GM04503 (cell line): ENCODE measurements around the gene PTPRJ.
"Not testable (repeated sequence)": the region's sequence is repeated elsewhere in the genome, so short reads cannot be mapped to it uniquely, and the experiment has no call there.

ENCODE experiments used
- DNase-seq: peaks from one replicate; pipeline ENCODE4 v3.0.0-alpha.2; 2012; ENCODE audit warnings: low read depth

PTPRJ gene

GRCh38 chr11:48114740-48115139, 134.4 kb downstream of the PTPRJ start:
- no peak for DNase-seq

- no peak for DNase-seq
Measured at GRCh38 chr11:48116437-48117228, 136.3 kb downstream of the PTPRJ start.

GRCh38 chr11:48122246-48122645, 141.9 kb downstream of the PTPRJ start:
- no peak for DNase-seq

- no peak for DNase-seq
Measured at GRCh38 chr11:48122656-48123055, 142.3 kb downstream of the PTPRJ start.

- DNase-seq: no peak
Measured at GRCh38 chr11:48123254-48123875, 143.0 kb downstream of the PTPRJ start.

GRCh38 chr11:48123934-48124755, 143.8 kb downstream of the PTPRJ start:
- no peak for DNase-seq

GRCh38 chr11:48124880-48125279, 144.5 kb downstream of the PTPRJ start:
- DNase-seq: no peak

GRCh38 chr11:48125866-48126265, 145.5 kb downstream of the PTPRJ start:
- DNase-seq: no peak

GRCh38 chr11:48127521-48128183, 147.3 kb downstream of the PTPRJ start:
- DNase-seq: no peak

GRCh38 chr11:48129697-48130395, 149.5 kb downstream of the PTPRJ start:
- no peak for DNase-seq

- DNase-seq: no peak
Measured at GRCh38 chr11:48134221-48134922, 154.0 kb downstream of the PTPRJ start.

GRCh38 chr11:48138222-48138621, 157.9 kb downstream of the PTPRJ start:
- no peak for DNase-seq

- not testable (repeated sequence) for DNase-seq
Measured at GRCh38 chr11:48139896-48140295, 159.5 kb downstream of the PTPRJ start.

GRCh38 chr11:48141475-48142122, 161.2 kb downstream of the PTPRJ start:
- DNase-seq: peak; percentile 37

- no peak for DNase-seq
Measured at GRCh38 chr11:48142889-48143288, 162.5 kb downstream of the PTPRJ start.

- no peak for DNase-seq
Measured at GRCh38 chr11:48148749-48149148, 168.4 kb downstream of the PTPRJ start.

- no peak for DNase-seq
Measured at GRCh38 chr11:48150213-48150612, 169.9 kb downstream of the PTPRJ start.

- DNase-seq: peak; percentile 27
Measured at GRCh38 chr11:48154151-48154550, 173.8 kb downstream of the PTPRJ start.

- no peak for DNase-seq
Measured at GRCh38 chr11:48161951-48162884, 181.9 kb downstream of the PTPRJ start.
